DND-41 (cell line): ENCODE results near the gene TOM1.

Source experiments
- ATAC-seq: fragments of 200-7000 bp; cut with Tn5 transposase; 3 replicates; pipeline ENCODE4 v1.9.1; 2021; ENCODE audit warnings: low read depth; ENCODE audit not compliant: insufficient read depth
- DNase-seq: peaks from one replicate; pipeline ENCODE4 v3.0.0-alpha.2; 2020
- H2AFZ ChIP-seq: 2 replicates; pipeline ENCODE4 v1.6.0; 2012; ENCODE audit warnings: low read depth, low read length
- H3K27ac ChIP-seq: 2 replicates; pipeline ENCODE4 v1.5.1; 2012; ENCODE audit warnings: low read length, inconsistent platforms
- H3K27me3 ChIP-seq: fragments of 200-600 bp; sonication (generic); 2 replicates; pipeline ENCODE4 v1.6.0; 2012; ENCODE audit warnings: low read length, mild to moderate bottlenecking, inconsistent platforms; ENCODE audit not compliant: insufficient read depth, poor library complexity
- H3K36me3 ChIP-seq: 2 replicates; pipeline ENCODE4 v1.5.1; 2012; ENCODE audit warnings: low read length, inconsistent platforms; ENCODE audit not compliant: insufficient read depth
- H3K4me1 ChIP-seq: 2 replicates; pipeline ENCODE4 v1.5.1; 2012; ENCODE audit warnings: mild to moderate bottlenecking, low read length; ENCODE audit not compliant: insufficient read depth
- H3K4me2 ChIP-seq: 2 replicates; pipeline ENCODE4 v1.6.0; 2012; ENCODE audit warnings: mild to moderate bottlenecking, moderate library complexity, low read length, inconsistent platforms; ENCODE audit not compliant: insufficient read depth
- H3K4me3 ChIP-seq, 2 experiments: fragments of 200-600 bp in 1 of 2; shearing (Covaris generic) in 1 of 2; 2 replicates each; pipeline ENCODE4 v1.5.1; 2012 to 2016; ENCODE audit warnings: inconsistent platforms in 2 of 2, low read length in 2 of 2, mild to moderate bottlenecking in 2 of 2, low read depth in 1 of 2, moderate library complexity in 1 of 2
- H3K79me2 ChIP-seq: 2 replicates; pipeline ENCODE4 v1.6.0; 2012; ENCODE audit warnings: low read length, inconsistent platforms; ENCODE audit not compliant: insufficient read depth
- H3K9ac ChIP-seq: 2 replicates; pipeline ENCODE4 v1.6.0; 2012; ENCODE audit warnings: low read depth, mild to moderate bottlenecking, inconsistent platforms, low read length, moderate library complexity
- H3K9me3 ChIP-seq: 2 replicates; pipeline ENCODE4 v1.5.1; 2012; ENCODE audit warnings: low read length, moderate library complexity, mild to moderate bottlenecking, inconsistent platforms; ENCODE audit not compliant: insufficient read depth, severe bottlenecking
- H4K20me1 ChIP-seq: 2 replicates; pipeline ENCODE4 v1.6.0; 2012; ENCODE audit warnings: low read length; ENCODE audit not compliant: insufficient read depth
- EZH2 ChIP-seq: IDR thresholded peaks from 3 replicates; pipeline ENCODE4 v1.6.1; 2012; ENCODE audit warnings: borderline replicate concordance, low read depth, mild to moderate bottlenecking, moderate library complexity, low read length, inconsistent platforms; ENCODE audit not compliant: severe bottlenecking
- TF ChIP-seq, protein P1 (sequence below): IDR thresholded peaks from 2 replicates; pipeline ENCODE4 v1.5.1; 2012; ENCODE audit warnings: borderline replicate concordance, low read length, moderate library complexity, mild to moderate bottlenecking; ENCODE audit not compliant: poor library complexity, severe bottlenecking; ENCODE audit errors: extremely low read depth

TOM1 gene

DNA sequence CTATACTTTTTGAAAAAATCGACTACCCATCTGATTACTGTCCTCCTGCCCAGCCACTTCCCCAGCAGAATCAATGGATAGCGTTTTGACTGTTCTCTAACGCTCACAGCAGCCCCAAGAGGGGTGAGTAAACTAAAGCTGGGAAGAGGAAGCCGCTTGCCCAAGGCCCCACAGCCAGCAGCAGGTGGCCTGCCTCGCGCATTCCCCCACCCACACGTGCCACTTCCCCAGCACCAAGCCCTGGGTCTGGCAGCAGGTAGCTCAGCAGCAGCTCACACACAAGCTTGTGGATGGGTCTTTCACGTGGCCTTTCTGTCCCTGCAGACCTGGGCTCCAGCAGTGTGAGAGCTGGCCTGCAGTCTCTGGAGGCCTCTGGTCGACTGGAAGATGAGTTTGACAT is 34.3 kb downstream of the TOM1 start:
- H3K79me2 ChIP-seq, result no peaks in the 10 kb centered on the region
- H3K4me3 ChIP-seq, result no peak overlapping the region
- no peak overlapping the region for H3K9ac ChIP-seq
- no peak overlapping the region for H2AFZ ChIP-seq
- no peaks in the 10 kb centered on the region for H3K27me3 ChIP-seq
- no peaks in the 10 kb centered on the region for H3K9me3 ChIP-seq
- ATAC-seq (no peak), DNase-seq (peak; percentile 46)
- peaks cover 19% of the 10 kb centered on the region for H3K4me1 ChIP-seq
- H3K27ac ChIP-seq, result no peak overlapping the region
- no peaks in the 10 kb centered on the region for H4K20me1 ChIP-seq
- H3K36me3 ChIP-seq, result peaks cover 58% of the 10 kb centered on the region
- no peak overlapping the region for H3K4me2 ChIP-seq
- TF ChIP-seq EZH2, result no peak
- TF ChIP-seq, protein P1, sequence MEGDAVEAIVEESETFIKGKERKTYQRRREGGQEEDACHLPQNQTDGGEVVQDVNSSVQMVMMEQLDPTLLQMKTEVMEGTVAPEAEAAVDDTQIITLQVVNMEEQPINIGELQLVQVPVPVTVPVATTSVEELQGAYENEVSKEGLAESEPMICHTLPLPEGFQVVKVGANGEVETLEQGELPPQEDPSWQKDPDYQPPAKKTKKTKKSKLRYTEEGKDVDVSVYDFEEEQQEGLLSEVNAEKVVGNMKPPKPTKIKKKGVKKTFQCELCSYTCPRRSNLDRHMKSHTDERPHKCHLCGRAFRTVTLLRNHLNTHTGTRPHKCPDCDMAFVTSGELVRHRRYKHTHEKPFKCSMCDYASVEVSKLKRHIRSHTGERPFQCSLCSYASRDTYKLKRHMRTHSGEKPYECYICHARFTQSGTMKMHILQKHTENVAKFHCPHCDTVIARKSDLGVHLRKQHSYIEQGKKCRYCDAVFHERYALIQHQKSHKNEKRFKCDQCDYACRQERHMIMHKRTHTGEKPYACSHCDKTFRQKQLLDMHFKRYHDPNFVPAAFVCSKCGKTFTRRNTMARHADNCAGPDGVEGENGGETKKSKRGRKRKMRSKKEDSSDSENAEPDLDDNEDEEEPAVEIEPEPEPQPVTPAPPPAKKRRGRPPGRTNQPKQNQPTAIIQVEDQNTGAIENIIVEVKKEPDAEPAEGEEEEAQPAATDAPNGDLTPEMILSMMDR, result no peak

DNA sequence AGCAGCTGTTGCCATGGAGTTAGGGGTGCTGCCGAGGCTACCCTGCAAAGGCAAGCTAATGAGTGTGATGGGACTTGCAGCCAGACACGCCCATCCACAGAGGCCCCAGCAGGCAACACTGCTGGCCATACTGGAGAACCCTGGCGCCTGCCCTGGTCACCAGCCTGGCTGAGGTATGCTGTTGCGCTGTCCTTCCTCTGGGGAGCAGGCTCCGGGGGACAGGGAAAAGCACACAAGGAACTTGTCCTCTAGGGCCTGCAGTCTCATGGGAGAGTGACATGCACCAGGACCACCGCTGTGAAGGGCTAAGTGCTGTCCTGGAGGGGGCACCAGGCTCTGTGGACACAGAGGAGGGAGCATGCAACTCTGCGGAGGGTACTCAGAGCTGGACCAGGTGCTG is 35.8 kb downstream of the TOM1 start:
- Histone ChIP-seq H3K79me2 (no peaks in the 10 kb centered on the region), H3K4me1 (peaks cover 6% of the 10 kb centered on the region), H2AFZ (no peak overlapping the region), H4K20me1 (no peaks in the 10 kb centered on the region), H3K27me3 (no peaks in the 10 kb centered on the region), H3K9me3 (no peaks in the 10 kb centered on the region), H3K4me3 (no peak overlapping the region), H3K27ac (0 out of 2 replicates have a peak overlapping the region, but pooled peaks have one; percentile 25), H3K4me2 (no peak overlapping the region), H3K9ac (no peak overlapping the region), H3K36me3 (peaks cover 64% of the 10 kb centered on the region)
- ATAC-seq (no peak), DNase-seq (no peak)
- TF ChIP-seq, protein P1, result no peak
- no peak for TF ChIP-seq EZH2

DNA sequence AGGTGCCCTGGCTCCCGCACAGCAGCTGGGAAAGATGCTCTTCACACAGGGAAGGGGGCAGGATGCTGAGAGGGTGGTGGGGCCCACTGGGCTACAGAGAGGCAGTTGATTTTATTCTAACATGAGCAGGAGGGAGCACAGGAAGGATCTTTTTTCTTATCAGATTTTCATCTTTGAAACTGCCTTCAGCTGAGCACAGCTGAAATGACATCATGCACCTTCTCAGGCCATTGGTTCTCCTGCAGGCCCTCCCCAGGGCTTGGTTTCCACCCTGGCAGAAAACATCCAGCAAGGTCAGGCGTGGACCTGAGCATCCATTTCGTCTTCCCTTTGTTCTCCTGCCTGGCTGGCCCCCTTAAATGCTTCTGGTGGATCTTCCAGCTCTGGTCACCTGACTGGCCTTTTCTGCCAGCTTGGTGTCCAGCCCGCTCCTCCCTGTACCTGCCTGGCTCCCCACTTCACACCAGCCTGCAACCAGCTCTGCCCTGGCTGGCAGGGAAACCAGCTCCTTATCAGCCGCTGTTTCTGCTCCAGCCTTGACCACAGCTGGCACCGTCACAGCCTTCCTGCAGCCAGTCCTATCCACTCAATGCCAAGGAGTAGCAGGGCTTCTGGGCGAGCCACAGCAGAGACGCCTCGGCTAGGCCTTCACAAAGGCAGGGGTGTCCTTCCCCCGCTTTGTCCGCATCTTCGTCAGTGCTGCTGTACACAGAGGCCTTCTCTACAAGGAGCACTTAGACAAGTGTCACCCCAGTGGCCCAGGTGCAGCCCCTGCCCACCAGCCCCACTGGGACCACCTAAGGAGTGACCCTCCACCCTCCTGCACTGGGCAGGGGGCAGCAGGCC is 36.5 kb downstream of the TOM1 start:
- no peak for TF ChIP-seq EZH2
- TF ChIP-seq, protein P1, result no peak
- ATAC-seq (peak; percentile 66), DNase-seq (peak; percentile 19)
- Histone ChIP-seq H3K27me3 (no peaks in the 10 kb centered on the region), H3K9me3 (no peaks in the 10 kb centered on the region), H3K4me2 (no peak overlapping the region), H2AFZ (no peak overlapping the region), H3K4me1 (no peaks in the 10 kb centered on the region), H3K79me2 (no peaks in the 10 kb centered on the region), H3K4me3 (no peak overlapping the region), H3K9ac (no peak overlapping the region), H3K36me3 (peaks cover 70% of the 10 kb centered on the region), H3K27ac (no peak overlapping the region), H4K20me1 (peaks cover under 1% of the 10 kb centered on the region; the same call in 1 of the 2 replicates)
